Measurements from ENCODE around the gene CHRND. TPM values are rescaled to one million over a fixed set of nuclear protein-coding genes. Genes with fewer than 3 reads are reported as not detected.

The CHRND gene
- total and polyA plus RNA-seq, 2 of the 13 experiments (the other 11 are each of a cell fraction or from before 2014, with no cell fraction given), result 0.18 TPM; not detected in 1

GRCh38 chr2:232512602-232513001 is 13.4 kb upstream of the CHRND start:
- TF ChIP-seq ZNF883 (CRISPR knock-in tag; IDR thresholded peaks at IDR 0.05; ENCODE audit: not compliant biosample characterization) (peak; percentile 20), NFATC3 (CRISPR knock-in tag; IDR thresholded peaks at IDR 0.05) (no peak)
- BruUV-seq (replicated peaks), result no TSS peak
- H4K20me1 ChIP-seq (ENCODE audit: insufficient read depth, low read length), result no peaks in the 10 kb centered on the region; the same call in 1 of the 2 replicates
- no peaks in the 10 kb centered on the region for H3K9me3 ChIP-seq (ENCODE audit: low read length)
- H3K27ac ChIP-seq (ENCODE audit: extremely low read length, insufficient read depth, low read length), result no peak overlapping the region
- H2AFZ ChIP-seq (ENCODE audit: low read length), result no peak overlapping the region
- DNase-seq (ENCODE audit: low spot score) (no peak), FAIRE-seq (no peak), ATAC-seq (no peak)
- H3K4me3 ChIP-seq (replicated peaks in 1 of 3; ENCODE audit: insufficient read depth in 1 of 3, low read depth in 2 of 3, low read length in 3 of 3), result no peak overlapping the region
- no peaks in the 10 kb centered on the region for H3K36me3 ChIP-seq (replicated peaks in 1 of 2; ENCODE audit: control insufficient read depth in 1 of 2, insufficient read depth in 2 of 2, low read length in 2 of 2)
- CTCF ChIA-PET (ENCODE audit: low intra/inter-chr PET ratio, low total read pairs), result no interaction called here
- H3K27me3 ChIP-seq (ENCODE audit: control insufficient read depth in 1 of 2, insufficient read depth in 2 of 2, low read length in 2 of 2), result peaks cover 14 to 59% of the 10 kb centered on the region in 2 experiments
- POLR2A ChIA-PET, result interaction anchor here (1.1 kb wide), 1 partner anchor 38 kb away, joined by 3 read pairs; the partner anchor contains the start of genes EIF4E2 and TIGD1
- intact Hi-C loops (cut with micrococcal nuclease; ENCODE audit: unreplicated experiment) (no loop called here), in situ Hi-C loops (cut with HindIII; ENCODE audit: extremely low pct_ligation_motif_present, low pct_unique_long_range_greater_than_20kb) (no loop called here)
- no peaks in the 10 kb centered on the region for H3K79me2 ChIP-seq (ENCODE audit: insufficient read depth, low read length)
- H3K4me2 ChIP-seq (ENCODE audit: low read depth, low read length), result no peak overlapping the region
- no peaks in the 10 kb centered on the region for H3K4me1 ChIP-seq (ENCODE audit: insufficient read depth, low read length)
- no peak overlapping the region for H3K9ac ChIP-seq (ENCODE audit: insufficient read depth, low read depth, low read length)
- WGBS (ENCODE audit: low lambda C conversion rate), result 46% methylated on average over 10 of the region's 10 CpGs

DNA sequence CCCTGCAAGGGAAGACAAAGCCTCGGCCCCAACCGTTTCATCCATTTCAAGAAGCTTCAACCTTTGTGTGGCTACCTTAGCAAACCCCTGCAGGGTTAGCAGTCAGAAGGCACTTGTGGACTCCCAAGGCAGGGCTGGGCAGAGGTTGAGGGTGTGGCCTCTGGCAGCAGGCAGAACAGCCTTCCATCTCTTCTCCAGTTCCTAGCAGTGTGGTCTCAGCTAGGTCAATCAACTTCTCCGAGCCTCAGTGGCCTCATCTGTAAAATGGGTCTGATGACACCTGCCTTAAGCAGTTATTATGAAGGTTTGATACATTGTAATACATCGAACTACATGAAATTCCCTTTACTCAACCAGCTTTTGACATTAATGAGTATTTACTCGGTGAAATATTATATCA is 12.6 kb upstream of the CHRND start:
- Histone ChIP-seq H3K9me3 (ENCODE audit: low read length) (no peaks in the 10 kb centered on the region), H3K36me3 (replicated peaks in 1 of 2; ENCODE audit: control insufficient read depth in 1 of 2, insufficient read depth in 2 of 2, low read length in 2 of 2) (no peaks in the 10 kb centered on the region), H3K4me1 (ENCODE audit: insufficient read depth, low read length) (no peaks in the 10 kb centered on the region), H3K27me3 (ENCODE audit: control insufficient read depth in 1 of 2, insufficient read depth in 2 of 2, low read length in 2 of 2) (peaks cover 14 to 58% of the 10 kb centered on the region in 2 experiments), H3K4me2 (ENCODE audit: low read depth, low read length) (no peak overlapping the region), H3K4me3 (replicated peaks in 1 of 3; ENCODE audit: insufficient read depth in 1 of 3, low read depth in 2 of 3, low read length in 3 of 3) (no peak overlapping the region), H3K79me2 (ENCODE audit: insufficient read depth, low read length) (no peaks in the 10 kb centered on the region), H3K9ac (ENCODE audit: insufficient read depth, low read depth, low read length) (no peak overlapping the region), H2AFZ (ENCODE audit: low read length) (no peak overlapping the region), H4K20me1 (ENCODE audit: insufficient read depth, low read length) (no peaks in the 10 kb centered on the region; the same call in 1 of the 2 replicates), H3K27ac (ENCODE audit: extremely low read length, insufficient read depth, low read length) (no peak overlapping the region)
- CTCF ChIA-PET (ENCODE audit: low intra/inter-chr PET ratio, low total read pairs), result no interaction called here
- no TSS peak for BruUV-seq (replicated peaks)
- POLR2A ChIA-PET, result no interaction called here
- FAIRE-seq (no peak), DNase-seq (ENCODE audit: low spot score) (no peak), ATAC-seq (no peak)
- WGBS (ENCODE audit: low lambda C conversion rate), result 4% methylated on average over 5 of the region's 5 CpGs
- no peak for TF ChIP-seq TFDP1 (CRISPR knock-in tag; IDR thresholded peaks at IDR 0.05; ENCODE audit: borderline replicate concordance)
- TF ChIP-seq ZNF629 (CRISPR knock-in tag; conservative IDR thresholded peaks at IDR 0.05), result peak; percentile 85
- no peak for TF ChIP-seq NR1H2 (CRISPR knock-in tag; IDR thresholded peaks at IDR 0.05; ENCODE audit: borderline replicate concordance, low read depth)
- no peak for TF ChIP-seq GPN1 (CRISPR knock-in tag; IDR thresholded peaks at IDR 0.05; ENCODE audit: borderline replicate concordance)
- no peak for TF ChIP-seq HOXA3 (CRISPR knock-in tag; IDR thresholded peaks at IDR 0.05)
- no peak for TF ChIP-seq ZNF367 (CRISPR knock-in tag; IDR thresholded peaks at IDR 0.05; ENCODE audit: borderline replicate concordance)
- intact Hi-C loops (cut with micrococcal nuclease; ENCODE audit: unreplicated experiment), result no loop called here
- in situ Hi-C loops (cut with HindIII; ENCODE audit: extremely low pct_ligation_motif_present, low pct_unique_long_range_greater_than_20kb), result no loop called here
